NCI-H2081 (cell line): Measurements from ENCODE around the gene CALCA.
A peak's percentile ranks its signal among the peaks of the same experiment; 100 is the strongest.

Experiments used
- DNase-seq, 2 experiments: peaks; one replicate each; lab custom pipeline; 2025; lab: John Stamatoyannopoulos, UW

CALCA gene

DNA sequence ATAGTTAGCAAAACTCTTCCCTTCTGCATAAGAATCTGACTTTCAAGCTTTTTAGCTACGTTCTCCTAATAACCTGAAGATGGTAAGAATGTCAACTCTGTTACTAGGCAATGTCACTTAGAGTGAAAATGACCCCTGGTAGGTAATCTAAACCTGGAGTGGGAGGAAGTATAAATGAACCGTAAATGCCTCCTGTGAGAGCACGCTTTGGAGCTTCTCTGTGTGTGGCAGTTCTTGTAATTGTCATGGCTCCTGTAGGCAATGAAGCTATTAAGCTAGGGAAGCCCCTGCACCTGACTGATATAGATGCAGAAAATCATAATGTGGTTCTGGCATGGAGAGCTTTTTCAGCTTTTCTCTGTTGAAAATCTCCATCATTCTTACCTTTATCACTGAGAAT lies 29.4 kb downstream of the CALCA start:
- DNase-seq, result peak in 1 of 2 experiments; percentile 2

DNA sequence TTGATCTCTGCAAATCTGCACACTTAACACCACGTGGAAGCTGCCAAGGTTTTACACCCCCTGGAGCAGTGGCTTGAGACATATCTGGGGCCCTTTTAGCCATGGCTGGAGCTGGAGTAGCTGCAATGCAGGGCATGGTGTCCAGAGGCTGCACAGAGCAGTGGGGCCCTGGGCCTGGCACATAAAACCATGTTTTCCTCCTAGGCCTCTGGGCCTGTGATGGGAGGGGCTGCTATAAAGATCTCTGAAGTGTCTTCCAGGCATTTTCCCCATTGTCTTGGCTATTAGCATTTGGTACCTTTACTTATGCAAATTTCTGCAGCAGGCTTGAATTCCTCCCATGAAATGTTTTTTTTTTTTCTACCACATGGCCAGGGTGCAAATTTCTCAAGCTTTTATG lies 33.2 kb downstream of the CALCA start:
- no peak for DNase-seq

DNA sequence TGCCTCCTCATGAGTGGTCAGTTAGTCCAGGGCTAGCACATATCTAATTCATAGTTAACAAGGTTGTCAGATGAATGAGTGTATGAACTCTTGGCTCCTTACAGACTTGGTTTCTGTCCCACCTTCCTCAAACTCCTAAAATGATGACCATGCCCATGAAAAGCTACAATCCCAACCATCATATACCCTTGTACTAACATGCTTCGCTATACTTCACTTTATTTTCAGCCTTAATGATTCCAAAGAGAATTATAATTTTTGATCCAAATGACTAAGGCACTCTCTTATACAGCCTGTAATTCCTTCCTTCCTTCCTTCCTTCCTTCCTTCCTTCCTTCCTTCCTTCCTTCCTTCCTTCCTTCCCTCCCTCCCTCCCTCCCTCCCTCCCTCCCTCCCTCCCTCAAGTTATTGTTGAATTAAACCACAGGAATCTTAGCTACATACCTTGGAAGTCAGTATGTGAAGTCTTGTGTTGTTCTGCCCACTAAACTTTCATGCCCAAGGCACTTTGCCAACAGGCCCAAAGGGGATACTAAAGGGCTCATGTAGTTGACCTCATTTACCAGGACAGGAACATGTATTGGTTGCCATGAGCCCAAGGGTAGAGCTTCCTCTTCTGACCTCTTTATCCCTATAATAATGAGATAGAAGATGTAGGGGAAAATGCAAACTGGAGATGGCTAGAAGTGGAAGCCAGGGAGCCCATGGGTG lies 37.4 kb downstream of the CALCA start:
- no peak for DNase-seq

DNA sequence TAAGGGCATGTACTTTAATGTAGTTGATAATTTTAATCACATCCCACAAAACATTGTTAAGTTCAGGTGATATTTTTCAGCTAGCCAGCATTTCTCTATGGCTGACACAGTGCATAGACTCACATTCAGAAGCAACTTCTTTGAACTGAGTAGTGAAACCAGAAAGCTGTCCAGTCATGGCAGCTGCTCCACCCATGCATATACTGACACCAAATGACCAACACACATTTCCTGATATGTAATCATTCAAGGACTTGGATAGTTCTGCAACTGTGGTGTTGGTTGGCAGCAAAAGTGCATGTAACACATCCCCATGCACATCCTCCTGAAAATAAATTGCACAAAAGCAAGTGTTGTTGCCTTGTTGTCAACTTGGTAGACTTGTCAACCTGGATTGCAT lies 39.7 kb downstream of the CALCA start:
- no peak for DNase-seq

DNA sequence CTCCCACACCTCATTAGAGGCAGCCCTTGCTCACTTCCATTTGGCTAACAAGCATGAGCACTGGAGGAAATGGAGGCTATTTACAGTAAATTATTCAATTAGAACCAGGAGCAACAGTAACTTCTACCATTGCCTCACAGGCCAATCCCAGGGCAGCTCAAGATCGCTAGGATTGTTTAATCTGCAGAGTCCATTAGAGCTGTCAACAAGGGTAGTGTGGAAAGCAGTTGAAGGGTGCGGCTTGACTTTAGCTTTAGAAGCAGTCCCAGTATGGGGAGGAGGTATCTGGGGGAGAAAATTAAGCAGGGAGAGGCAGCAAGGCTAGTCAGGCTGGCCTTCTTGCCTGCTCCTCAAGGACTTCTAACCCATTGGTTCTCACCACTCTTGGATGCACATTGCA lies 41.8 kb downstream of the CALCA start:
- DNase-seq, result no peak

DNA sequence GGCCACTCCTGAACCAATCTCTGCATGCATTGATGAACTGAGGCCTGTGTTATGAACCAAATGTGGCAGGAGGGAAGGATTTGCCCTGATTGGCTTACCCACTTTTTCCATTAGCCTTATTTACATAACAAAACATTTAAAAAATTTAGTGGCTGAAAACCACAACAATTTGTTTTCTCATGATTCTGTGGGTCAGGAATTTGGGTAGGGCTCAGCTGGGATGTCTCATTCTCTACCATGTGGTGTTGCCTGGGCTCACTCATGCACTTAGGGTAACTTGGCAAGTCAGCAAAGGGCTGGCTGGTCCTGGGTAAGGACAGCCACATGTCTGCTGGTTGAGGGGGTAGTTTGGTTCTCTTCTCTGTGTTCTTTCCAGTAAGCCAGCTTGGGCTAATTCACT lies 45.0 kb downstream of the CALCA start:
- no peak for DNase-seq

DNA sequence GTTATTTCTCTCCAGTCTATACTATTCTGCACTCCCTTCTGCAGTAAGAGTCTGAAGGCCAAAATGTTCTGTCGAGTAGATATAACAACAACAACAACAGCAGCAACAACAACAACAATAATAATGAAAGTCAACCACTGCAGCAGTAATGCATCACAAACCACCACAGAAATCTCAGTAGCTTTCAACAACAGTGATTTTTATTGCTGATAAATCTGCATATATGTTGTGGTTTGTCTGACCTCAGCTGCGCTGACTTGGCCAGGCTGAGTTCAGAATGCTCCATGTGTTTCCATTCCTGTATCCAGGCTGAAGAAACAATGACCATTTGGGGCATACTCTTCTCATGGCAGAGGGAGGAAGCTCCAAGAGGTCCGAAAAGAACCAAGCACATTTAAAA lies 47.8 kb downstream of the CALCA start:
- no peak for DNase-seq
